Measurements from ENCODE around the gene SCO2.

- TF ChIP-seq CTCF (IDR thresholded peaks at IDR 0.05) (no peak), POLR2A (IDR thresholded peaks at IDR 0.05) (no peak)
Measured at GRCh38 chr22:50523806-50524675, 1.4 kb downstream of the SCO2 start.
